HG03064 (cell line): ENCODE results near the gene CBARP.
A peak's percentile ranks its signal among the peaks of the same experiment; 100 is the strongest.
"Not testable (repeated sequence)": the region's sequence is repeated elsewhere in the genome, so short reads cannot be mapped to it uniquely, and the experiment has no call there.

ENCODE experiments used
- ATAC-seq: cut with Tn5 transposase; IDR thresholded peaks from one replicate; pipeline ENCODE4 v1.9.1; 2021; ENCODE audit warnings: low read depth; ENCODE audit not compliant: unreplicated experiment

CBARP gene

DNA sequence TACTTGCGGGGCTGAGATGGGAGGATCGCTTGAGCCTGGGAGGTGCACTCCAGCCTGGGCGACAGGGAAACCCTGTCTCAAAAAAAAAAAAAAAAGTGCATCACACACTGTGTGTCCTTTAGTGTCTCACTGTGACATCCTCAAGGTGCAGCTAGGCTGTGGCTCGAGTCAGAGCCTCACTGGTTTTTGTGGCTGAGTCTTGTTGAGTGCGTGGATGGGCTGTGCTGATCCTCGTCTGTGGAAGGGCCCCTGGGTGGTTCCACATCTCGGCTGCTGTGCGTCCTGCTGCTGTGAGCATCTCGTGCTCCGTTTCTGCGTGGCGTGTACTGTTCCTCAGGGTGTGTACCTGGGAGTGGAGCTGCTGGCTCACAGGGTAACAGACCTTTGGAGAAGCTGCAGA lies 21.0 kb downstream of the CBARP start:
- no peak for ATAC-seq

DNA sequence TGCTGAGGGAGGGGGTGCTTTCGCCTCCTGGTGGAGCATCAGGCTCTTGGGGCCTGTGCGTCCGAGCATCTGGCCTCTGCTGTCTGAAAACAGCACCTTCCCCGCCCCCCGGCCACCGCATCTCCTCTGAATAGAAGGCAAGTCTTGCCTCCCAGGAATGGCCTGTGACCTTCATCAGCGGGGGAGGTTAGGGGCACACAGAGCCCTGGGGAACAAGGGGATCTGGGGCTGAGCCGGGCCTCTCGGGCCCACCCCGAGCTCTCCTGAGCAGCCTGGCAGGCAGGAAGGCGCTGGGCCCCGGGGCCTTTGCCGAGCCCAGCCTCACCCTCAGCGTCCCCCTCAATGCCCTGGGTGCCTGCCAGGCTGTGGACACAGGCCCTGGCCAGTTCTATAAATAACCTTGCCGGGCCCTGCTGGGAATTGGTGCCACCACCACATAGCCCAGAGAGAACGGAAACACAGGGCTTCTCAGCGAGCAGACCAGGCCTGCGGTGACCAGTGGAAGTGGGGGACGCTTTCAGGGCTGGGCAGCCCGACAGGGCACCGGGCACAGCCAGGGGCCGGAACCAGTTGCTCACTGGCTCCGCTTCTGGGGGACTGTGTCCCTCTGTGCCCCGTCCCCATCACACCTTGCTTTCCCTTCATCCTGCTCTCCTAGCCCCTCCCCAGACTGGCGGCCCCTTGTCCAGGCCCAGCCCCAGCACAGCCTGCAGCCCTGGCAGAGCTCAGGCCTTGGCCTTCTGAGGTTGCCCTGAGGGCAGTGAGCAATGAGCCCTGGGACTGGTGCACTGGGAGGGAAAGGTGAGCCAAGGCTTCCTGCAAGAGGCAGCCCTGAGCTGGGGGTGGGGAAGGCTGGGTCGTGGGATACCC lies 22.7 kb downstream of the CBARP start:
- no peak for ATAC-seq

DNA sequence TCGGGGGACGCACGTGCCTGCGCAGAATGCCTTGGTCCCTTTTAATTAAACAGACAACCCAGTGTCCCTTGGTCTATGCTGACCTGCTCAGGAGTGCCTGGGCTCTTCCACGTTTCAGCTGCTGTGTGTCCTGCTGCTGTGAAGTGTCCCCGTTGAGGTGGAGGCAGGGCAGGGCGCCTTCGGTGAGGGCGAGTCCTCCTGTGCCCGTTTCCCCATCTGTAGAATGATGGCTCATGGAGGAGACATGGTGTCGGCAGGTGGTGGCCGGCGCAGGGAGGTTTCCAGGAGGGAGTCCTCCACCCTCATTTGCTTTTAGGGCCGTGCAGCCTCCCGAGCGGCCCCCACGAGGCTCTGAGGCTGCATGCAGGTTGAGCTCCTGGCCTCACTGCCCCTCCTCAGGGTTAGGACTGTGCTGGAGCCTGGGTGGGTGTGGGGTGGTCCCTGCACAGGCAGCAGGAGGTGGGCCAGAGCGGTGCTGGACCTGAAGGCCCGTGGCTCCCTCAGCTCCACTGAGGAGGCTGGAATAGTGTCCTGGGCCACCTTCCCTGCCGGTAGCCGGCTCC lies 23.4 kb downstream of the CBARP start:
- no peak for ATAC-seq

DNA sequence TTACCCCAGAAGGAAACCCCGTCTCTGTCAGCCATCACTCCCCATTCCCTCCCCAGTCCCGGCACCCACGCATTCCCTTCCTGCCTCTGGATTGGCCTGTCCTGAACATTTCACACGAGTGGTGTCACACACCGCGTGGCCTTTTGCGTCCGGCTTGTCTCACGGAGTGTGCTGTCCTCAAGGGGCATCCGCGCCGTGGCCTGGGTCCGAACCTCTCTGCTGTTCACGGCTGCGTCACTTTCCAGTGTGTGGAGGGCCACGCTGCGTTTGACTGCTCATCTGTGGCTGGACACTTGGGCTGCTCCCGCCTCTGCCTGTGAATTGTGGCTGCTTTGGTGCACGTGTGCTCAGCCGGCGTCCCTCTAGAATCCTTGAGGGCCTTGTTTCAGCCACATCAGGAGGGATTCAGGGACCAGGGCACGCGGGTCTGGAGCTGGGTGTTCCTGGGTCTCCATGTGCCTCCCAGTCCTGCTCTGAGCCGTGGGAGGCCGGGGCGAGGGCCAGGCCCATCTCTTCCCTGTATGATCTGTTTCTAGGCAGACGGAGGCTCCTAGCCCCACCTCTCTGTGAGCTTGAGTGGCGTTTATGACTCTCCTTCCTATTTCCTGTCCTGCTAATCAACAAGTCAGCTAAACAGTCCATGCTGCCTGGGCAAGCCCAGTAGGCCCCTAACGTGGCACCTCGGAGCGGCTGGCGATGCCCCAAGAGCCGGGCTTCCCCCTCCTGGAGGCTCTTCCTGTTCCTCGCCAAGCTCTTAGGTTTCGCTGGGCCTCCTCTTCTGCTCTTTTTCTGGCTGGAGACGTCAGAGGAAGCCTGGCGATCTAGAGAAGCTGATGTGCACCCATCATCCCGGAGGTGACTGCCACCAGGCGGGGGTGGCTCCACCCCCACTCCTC lies 24.2 kb downstream of the CBARP start:
- no peak for ATAC-seq

DNA sequence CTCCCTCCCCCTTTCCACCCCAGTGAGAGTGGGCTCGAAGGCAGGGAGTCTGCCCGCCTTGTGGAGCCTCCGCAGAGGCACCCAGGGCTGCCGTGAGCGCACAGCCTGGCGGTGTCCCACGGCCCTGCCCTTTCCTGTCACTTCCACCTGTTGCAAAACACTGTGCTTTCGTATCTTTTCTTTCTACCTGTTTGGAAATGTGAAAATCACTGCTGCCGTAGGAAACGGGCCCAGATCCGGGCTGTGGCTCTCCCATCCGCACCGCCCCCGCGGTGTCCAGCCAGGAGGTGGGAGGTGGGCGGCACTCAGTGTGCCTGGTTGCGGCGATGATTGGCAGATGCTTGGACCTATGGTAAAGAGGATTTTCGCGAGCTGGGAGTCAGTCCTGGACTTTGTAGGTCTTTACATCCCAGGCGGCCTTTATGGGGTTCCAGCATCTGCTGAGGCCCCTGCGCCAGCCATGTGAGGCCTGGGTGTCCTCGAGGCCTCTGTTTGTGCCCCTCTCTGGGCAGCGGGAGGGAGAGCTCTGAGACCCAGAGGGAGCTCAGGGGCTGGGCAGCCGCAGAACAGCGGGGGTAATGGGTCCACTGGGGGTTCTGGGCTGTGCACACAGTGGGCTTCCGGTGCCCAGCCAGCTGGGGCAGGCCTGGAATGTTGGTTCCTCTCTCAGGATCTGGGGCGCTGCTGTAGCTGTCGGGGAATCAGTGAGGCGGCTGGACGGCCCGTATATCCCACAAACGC lies 26.1 kb downstream of the CBARP start:
- no peak for ATAC-seq

DNA sequence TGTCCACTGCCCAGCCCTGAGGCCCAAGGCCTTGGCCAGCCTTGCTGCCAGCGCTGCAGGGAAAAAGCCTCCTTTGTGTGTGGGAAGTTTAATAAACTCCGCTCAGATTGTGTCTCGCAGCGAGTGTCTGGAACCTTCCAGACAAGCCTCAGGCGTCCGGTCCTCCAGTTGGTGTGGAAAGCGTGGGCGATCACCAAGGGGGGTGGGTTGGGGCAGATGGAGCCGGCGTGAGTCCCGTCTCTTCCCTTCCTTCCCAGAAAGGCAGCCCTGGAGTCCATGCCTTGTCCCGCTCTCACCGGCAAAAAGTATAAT lies 27.6 kb downstream of the CBARP start:
- no peak for ATAC-seq

DNA sequence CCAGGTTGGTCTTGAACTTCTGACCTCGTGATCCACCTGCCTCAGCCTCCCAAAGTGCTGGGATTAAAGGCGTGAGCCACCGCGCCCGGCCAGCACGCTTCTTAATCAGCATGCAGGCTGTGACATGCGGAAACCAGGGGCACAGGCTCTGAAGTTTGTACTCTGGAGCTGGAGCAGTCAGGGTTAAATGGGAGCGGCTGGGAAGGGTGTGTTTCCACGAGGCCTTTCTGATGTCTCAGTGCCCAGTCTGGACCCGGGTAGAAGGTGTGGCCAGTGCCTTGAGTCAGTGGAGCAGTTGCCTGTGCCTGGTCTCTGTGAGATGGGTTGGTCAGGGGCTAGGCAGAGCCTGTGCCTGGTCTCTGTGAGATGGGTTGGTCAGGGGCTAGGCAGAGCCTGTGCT lies 29.0 kb downstream of the CBARP start:
- ATAC-seq = not testable (repeated sequence)

DNA sequence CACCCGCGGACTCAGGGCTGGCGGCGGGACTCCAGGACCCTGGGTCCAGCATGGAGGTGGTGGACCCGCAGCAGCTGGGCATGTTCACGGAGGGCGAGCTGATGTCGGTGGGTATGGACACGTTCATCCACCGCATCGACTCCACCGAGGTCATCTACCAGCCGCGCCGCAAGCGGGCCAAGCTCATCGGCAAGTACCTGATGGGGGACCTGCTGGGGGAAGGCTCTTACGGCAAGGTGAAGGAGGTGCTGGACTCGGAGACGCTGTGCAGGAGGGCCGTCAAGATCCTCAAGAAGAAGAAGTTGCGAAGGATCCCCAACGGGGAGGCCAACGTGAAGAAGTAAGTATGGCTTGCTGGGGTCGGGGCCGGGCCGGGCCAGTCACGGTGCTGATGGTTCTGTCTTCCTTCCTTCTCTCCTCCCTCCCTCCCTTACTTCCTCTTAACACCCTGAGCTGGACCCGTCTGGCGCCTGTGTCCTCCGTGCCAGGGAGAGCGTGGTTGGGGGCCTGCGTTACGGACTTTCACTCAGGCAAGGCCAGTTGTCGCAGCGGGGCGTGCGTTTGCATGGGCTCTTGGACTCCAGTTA lies 30.8 kb downstream of the CBARP start:
- ATAC-seq = no peak

DNA sequence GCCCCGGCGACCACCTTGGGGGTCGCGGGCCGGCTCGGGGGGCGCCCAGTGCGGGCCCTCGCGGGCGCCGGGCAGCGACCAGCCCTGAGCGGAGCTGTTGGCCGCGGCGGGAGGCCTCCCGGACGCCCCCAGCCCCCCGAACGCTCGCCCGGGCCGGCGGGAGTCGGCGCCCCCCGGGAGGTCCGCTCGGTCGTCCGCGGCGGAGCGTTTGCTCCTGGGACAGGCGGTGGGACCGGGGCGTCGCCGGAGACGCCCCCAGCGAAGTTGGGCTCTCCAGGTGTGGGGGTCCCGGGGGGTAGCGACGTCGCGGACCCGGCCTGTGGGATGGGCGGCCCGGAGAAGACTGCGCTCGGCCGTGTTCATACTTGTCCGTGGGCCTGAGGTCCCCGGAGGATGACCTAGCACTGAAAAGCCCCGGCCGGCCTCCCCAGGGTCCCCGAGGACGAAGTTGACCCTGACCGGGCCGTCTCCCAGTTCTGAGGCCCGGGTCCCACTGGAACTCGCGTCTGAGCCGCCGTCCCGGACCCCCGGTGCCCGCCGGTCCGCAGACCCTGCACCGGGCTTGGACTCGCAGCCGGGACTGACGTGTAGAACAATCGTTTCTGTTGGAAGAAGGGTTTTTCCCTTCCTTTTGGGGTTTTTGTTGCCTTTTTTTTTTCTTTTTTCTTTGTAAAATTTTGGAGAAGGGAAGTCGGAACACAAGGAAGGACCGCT lies 31.5 kb downstream of the CBARP start:
- no peak for ATAC-seq

DNA sequence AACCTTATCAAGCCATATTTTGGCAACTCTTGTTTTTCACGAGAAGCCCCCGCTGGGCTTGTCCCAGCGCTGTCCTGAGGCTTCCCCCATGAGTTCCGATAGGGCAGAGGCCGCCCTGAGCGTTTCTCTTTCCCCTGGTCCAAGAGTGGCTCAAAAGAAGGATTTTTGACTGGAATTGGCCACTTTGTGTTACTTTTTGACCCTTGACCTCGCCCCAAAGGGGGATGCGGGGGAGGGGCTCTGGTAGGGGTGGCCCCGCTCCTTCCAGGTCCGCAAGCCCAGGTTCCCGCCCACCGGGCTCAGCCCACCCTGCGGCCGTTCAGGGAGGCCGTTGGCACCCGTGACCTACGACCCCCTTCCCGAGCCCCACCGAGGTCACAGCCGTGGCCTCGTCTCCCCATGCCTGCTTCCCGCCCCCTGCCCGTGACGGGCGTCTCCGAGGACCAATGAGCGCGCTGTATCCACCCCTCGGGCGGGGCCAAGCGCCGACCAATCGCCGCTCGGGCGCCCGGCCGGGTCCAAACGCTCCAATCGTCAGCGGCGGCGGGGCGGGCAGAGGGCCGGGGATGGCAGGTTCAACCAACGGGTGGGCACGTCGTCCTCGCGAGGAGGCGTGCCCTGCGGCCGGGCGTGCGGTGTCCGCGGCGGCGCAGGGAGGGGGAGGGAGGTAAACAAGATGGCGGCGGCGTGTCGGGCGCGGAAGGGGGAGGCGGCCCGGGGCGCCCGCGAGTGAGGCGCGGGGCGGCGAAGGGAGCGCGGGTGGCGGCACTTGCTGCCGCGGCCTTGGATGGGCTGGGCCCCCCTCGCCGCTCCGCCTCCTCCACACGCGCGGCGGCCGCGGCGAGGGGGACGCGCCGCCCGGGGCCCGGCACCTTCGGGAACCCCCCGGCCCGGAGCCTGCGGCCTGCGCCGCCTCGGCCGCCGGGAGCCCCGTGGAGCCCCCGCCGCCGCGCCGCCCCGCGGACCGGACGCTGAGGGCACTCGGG lies 32.4 kb downstream of the CBARP start, which contains the start of gene STK11:
TSS of gene STK11 (plus strand) at position 665 of the 986 bp plus-strand sequence. CDS start 1,136 bp downstream, outside the sequence.
- peak; percentile 59 for ATAC-seq

DNA sequence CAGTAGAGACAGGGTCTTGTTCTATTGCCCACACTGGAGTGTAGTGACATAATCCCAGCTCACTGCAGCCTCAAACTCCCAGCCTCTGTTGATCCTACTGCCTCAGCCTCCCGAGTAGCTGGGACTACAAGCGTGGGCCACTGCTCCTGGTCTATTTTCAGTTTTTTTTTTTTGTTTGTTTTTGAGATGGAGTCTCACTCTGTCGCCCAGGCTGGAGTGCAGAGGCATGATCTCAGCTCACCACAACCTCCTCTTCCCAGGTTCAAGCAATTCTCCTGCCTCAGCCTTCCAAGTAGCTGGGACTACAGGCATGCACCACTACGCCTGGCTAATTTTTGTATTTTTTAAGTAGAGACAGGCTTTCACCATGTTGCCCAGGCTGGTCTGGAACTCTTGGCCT lies 37.2 kb downstream of the CBARP start:
- not testable (repeated sequence) for ATAC-seq

DNA sequence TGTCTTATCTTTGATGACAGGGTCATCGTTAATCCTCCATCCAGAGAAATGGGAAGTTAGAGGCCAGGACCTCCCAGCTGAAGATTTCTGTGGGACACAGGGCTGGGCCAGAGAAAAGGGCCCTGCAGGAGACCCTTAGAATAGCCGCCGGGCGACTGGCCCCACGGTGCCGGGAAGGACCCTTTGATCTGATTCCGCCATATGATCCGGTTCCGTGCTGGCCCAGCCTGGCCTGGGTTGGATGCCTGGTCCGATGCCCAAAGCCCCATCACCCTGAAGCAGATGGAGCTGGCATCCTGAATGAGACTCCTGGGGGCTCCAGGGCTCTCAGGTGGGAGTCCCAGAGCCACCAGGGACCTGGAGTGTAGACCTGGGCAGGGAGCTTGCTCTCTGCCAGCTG lies 38.3 kb downstream of the CBARP start:
- ATAC-seq = no peak

DNA sequence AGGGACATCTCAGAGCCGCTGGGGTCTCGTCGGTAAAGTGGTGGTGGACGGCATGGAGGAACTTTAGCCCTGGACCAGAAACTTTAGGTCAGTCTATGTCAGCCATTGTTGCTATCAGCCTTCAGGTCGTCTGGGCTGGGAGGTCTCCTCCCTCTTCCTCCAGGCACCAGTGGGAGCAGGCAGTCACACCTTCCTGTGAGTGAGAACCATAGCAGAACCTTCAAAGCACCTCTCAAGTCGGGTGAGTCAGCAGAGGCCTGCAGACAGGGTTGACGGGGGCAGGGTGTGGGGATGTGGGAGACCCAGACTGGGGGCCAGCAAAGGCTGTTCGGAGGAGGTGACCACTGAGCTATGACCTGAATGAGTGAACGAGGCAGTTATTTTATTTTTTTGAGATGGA lies 48.4 kb downstream of the CBARP start:
- ATAC-seq = no peak

DNA sequence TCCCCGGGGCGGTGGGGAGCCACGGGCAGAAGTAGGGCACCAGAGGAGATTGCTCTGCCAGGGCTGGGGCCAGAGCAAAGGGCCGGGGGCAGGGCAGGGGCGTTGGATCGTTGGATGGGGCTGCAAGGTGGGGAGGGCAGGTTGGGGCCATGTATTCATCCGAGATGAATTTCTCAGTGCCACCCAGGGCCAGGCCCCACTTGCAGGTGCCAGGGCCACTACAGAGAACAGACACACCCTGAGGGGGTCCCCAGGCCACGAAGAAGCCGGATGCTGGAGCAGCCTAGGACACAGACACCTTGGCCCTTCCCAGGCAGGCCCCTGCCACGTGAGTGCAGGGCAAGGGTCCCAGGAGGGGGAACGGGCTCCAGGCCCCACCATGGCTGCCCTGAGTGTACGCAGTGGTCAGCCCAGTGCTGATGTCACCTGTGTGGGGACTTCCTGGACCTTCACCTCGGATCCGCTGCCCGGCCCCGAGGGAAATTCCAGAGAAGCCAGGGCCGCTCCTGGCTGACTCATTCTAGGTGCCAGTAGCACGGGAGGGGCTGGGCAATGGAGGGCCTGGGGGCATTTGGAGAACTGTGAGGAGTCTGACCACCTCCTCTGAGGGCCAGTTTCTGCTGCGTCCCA lies 54.1 kb downstream of the CBARP start:
- ATAC-seq = no peak

DNA sequence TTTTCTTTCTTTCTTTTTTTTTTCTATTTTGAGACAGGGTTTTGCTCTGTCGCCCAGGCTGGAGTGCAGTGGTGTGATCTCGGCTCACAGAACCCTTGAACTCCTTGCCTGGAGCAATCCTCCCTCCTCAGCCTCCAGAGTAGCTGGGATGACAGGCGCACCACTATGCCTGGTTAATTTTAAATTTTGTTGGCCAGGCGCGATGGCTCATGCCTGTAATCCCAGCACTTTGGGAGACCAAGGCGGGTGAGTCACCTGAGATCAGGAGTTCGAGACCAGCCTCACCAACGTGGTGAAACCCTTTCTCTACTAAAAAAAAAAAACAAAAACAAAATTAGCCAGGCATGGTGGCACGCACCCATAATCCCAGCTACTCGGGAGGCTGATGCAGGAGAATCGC lies 55.1 kb downstream of the CBARP start:
- no peak for ATAC-seq

DNA sequence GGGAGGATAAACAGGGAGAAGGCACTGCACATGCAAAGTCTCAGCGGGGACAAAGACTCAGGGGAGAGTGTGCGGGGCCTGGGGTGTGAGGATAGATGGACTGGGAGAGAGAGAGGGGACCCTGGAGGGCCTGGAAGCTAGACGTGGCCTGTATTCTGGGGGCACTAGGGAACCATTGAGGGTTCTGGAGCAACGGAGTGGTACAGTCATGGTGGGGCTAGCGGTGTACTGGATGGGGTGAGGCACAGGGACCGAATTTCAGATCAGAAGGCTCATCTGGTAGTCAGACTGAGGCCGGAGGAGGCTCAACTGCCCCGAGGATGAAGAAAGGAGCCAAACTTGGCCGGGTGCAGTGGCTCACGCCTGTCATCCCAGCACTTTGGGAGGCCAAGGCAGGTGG lies 55.7 kb downstream of the CBARP start:
- no peak for ATAC-seq

DNA sequence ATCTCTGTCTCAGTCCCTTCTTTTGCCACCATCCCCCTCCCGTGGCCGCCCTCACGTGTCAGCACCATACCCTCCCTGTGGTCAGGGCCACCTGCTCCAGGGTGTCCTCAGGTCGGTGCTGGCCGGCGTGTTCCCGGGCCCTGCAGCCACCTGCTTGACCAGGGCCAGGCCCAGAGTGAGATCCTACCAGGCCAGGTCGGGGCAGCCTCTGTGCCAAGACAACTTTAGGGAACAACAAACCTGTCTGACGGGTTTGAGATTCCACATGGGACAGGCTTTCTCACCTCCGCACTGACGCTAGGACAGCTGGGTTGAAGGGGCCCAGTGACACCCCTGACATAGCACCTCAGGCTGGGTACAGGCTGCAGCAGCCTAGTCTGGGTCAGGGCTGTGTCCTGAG lies 56.2 kb downstream of the CBARP start:
- no peak for ATAC-seq
